Right renal cortex interstitium (tissue), 3 donors: ENCODE measurements around the gene ARFIP2. TPM values are rescaled to one million over a fixed set of nuclear protein-coding genes. Genes with fewer than 3 reads are reported as not detected.

Source experiments
- DNase-seq, 3 donors: peaks; one replicate each; pipeline ENCODE4 v3.0.0-alpha.2; 2013; ENCODE audit warnings: low read depth in 3 of 3, low spot score in 2 of 3
- polyA plus RNA-seq, 3 donors: library from polyadenylated mRNA; unstranded; fragments of 120-200 nt; gene quantifications; one replicate each; pipeline ENCODE4 v1.2.1, GENCODE V29; 2013; ENCODE audit not compliant: insufficient read length in 3 of 3

The ARFIP2 gene
- polyA plus RNA-seq, 3 donors = 64.8 to 67.5 (median 66.2) TPM

DNA sequence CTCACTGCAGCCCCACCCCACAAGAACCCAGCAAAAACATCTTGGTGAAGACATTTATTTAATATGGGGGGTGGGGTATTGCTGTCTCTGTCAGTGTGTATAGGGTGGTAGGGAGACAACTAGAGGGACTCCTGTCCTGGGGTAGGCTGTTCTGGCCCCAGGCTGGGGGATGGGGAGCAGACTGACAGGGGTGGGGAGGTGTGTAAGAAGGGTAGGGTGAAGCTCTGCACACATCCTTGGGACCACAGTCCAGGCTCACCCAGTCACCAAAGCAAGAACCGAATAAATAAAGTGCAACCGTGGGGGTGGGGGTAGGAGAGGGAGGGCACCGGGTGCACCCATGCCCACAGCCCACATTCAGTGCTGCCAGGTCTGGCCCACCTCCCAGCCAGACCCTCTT lies 32.6 kb downstream of the ARFIP2 start:
- DNase-seq = no peak

DNA sequence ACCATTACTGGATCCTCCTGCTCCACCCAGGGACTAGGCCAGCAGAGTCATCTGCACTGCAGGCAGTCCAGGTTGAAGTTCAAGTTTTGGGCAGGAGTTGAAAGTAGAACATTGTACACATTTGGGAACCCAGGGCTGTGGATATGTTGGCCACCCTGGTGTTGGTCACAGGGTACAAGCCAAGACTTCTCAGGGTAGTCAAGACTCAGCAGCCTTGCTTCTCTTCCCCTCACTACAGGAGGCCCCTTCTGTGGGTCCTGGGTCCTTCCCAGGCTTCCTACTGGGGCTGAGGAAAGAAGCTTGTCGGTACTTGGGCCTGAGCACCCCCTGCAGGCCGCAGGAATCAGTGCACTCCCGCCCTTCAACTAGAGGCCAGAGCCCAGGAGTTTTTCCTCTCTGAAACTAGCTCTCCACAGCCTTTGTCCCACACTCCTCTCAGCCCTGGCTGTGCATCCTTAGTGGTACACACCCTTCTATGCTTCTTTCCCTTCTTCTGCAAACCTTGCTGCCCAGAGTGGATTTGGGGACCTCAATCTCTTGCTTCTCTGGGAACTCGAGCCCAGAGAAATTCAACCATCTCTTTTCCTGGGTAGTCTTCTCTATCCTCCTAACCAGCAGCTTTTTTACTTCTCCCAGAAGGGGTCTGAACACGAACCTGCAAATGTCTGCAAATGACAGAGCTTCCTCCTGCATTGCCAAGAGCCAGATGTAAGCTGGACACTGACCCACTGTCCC lies 37.7 kb downstream of the ARFIP2 start:
- no peak for DNase-seq

DNA sequence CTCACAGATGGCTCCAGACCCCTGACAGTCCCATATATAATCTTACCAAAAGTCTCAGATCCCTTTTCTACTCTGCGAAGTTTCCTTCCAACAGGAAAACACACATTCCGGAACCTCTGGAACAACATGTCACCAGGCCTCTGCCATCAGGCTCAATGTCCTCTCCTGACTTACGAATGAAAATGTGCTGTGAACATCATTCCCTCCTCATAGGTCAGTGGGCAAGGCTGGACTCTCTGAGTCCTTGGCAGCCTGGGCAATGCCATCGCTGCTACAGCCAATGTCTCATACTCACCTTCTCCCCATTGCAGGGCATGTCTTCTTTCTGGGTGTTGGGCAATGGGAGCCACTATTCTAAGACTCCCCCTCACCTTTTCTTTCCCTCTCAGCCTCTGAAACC lies 38.7 kb downstream of the ARFIP2 start:
- no peak for DNase-seq

DNA sequence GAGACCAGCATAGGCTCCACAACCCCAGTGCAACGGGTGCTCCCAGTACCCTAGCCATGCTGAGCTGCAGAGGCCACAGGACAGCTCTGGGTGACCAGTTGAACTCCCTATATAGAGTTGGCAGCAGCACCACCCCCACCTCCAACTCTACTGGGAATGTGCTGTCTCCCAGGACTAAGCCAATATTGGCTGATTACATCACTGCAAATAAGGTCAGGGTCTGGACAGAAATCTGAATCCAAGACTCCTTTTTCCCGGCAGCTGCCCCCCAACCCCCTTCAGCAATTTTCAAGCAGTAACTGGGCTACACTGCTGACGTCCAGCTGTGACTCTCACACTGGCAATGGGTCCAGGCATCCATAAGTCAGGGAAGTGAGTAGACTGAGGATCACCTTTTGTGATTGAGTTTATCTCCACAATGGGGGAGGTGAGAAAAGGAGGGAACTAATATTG lies 40.2 kb downstream of the ARFIP2 start, which contains the start of gene HPX:
Gene HPX (minus strand): TSS at position 82 of the 453 bp plus-strand sequence. CDS start 24 bp downstream, at position 58.
- DNase-seq = no peak

DNA sequence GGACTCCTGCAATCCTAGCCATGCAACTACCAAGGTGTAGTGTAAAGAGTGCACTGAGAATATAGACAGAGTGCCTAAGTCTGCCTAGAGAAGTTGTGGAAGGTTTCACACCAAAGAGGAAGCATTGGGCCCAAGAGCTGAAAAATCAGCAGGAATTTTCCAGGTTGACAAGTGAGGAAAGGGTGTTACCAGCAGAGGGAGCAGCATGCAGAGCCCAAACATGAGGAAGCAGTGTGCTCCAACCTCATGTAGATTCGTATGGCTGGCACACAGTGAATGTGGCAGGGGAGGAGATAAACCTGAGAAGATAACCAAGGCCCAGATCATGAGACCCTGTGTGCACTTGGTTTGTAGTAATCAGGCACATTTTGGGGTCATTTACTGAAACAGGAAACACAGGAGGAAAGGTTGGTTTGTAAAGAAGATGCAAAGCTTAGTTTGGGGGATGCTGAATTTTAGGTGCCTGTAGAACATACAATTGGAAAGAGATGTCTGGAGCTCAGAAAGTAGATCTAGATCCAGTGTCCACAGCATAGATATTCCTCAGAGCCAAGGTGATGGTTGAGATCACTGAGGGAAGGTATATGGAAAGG lies 42.1 kb downstream of the ARFIP2 start:
- DNase-seq = no peak

DNA sequence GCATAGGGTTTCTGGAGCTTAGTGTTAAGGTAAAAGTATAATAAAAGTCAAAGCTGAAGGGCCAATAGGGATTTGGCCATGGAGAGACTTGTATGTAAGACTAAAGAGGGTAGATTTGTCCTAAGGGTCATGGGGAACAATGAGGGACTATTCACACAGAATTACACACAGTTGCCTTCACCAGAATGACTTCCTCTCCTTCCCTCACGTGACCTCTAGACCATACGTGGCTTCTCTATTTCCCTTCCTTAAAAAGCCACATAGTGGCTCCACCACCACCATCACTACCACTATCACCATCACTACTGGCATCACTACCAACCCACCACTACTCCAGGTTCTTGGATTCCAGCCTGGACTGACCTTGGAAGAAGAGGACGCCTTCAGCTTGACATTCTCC lies 43.1 kb downstream of the ARFIP2 start:
- DNase-seq = no peak

DNA sequence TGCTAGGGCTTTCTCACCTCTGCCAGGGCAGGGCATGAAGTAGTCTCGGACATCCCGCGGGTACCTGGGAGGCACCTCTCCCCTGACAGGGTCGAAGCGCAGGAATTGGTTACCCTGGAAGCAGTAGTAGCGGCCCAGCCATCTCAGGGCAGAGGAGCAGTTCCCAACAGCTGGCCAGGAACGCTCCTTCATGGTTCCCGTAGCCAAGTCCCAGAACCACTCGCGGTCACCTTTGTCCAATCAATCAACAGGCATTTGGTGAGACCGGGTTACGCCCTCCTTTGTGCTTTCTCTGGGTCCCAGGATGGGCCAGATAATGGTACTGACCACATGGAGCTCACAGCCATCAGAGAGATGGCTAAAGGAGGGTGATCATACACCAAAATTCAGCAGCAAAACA lies 43.7 kb downstream of the ARFIP2 start:
- no peak for DNase-seq

DNA sequence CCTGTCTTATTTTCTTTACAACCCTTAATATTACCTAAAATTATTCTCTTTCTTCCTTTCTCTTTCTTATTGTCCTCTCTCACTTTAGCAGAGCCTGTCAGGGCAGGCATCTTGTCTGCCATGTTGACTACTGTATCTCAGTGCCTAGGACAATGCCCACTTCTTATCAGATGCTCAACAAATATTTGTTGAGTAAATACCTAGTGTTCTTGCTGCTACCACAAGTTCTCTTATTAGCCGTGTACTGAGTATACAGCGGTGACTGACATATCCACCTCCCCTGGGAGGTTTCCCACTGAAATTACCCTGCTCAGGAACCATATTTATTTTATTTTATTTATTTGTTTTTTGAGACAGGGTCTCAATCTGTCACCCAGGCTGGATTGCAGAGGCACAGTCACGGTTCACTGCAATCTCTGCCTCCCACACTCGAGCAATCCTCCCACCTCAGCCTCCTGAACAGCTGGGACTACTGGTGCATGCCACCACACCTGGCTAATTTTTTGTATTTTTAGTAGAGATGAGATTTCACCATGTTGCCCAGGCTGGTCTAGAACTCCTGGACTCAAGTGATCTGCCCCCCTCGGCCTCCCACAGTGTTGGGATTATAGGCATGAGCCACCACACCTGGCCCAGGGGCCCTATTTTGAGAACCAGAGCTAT lies 47.0 kb downstream of the ARFIP2 start:
- DNase-seq = no peak

DNA sequence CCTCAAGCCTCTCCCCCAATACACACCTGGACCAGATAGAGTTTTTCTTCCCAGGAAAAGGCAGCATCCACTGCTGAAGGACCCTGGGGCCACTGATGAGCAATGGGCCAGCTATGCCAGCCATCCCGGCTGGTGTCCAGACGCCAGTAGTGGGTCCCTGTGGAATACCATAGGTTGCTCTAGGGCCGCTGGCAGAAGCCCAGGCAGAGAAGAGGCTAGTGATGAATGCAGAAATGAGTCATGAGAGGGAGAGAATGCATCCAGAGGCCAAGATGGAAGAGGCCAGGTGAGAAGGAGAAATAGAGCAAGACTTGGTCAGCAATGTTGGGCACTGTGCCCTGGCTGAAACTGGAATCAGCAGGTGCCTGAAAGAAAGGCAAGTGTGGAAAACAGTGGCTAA lies 49.3 kb downstream of the ARFIP2 start:
- DNase-seq = no peak

DNA sequence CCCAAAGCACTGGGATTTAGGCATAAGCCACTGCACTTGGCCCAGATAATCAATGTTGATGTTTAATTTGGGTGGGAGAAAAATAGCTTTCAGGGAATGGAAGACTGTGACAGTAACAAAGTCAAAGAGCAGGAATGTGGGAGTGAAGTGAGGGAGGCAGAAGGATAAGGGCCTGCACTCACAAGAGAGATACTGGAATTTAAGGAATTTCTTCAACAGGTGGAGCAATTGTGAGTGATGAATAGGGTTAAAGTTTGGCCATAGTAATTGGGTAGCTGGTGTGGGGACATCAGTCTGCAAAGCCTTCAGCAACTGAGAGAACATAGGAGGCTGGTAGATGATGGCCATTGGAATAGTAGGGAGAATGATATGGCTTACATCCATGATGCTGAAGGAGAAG lies 53.6 kb downstream of the ARFIP2 start:
- no peak for DNase-seq

Other genes starting within 250 kb of the ARFIP2 start
- 10 to 100 TPM; 35.4 to 45.6 (median 38.1) TPM for gene FHIP1B, start 246.7 kb downstream of the ARFIP2 start, polyA plus RNA-seq
- gene CNGA4, start 242.2 kb downstream of the ARFIP2 start, polyA plus RNA-seq = under 1 TPM; 0.08 to 0.14 (median 0.11) TPM
- under 1 TPM; 0.47 to 0.72 (median 0.61) TPM for gene CCKBR, start 221.5 kb downstream of the ARFIP2 start, polyA plus RNA-seq
- gene CAVIN3, start 160.8 kb downstream of the ARFIP2 start, polyA plus RNA-seq = 10 to 100 TPM in 2 of 3 donors, 1 to 10 TPM in 1; 9.5 to 15.3 (median 10.9) TPM
- 10 to 100 TPM; 31.0 to 32.3 (median 32.1) TPM for gene SMPD1, start 90.9 kb downstream of the ARFIP2 start, polyA plus RNA-seq
- gene APBB1, start 62.2 kb downstream of the ARFIP2 start, polyA plus RNA-seq = 10 to 100 TPM; 51.9 to 56.5 (median 52.5) TPM
- 1 to 10 TPM; 1.6 to 2.2 (median 2.2) TPM for gene HPX, start 40.3 kb downstream of the ARFIP2 start, polyA plus RNA-seq
- 10 to 100 TPM; 16.1 to 19.3 (median 17.0) TPM for gene TRIM3, start 7.4 kb downstream of the ARFIP2 start, polyA plus RNA-seq
- 10 to 100 TPM; 38.3 to 42.4 (median 38.7) TPM for gene TIMM10B, start 170 bp upstream of the ARFIP2 start, polyA plus RNA-seq
- 1 to 10 TPM; 5.8 to 6.3 (median 6.2) TPM for gene DNHD1, start 15.9 kb upstream of the ARFIP2 start, polyA plus RNA-seq
- 10 to 100 TPM; 21.3 to 22.6 (median 21.6) TPM for gene RRP8, start 122.3 kb upstream of the ARFIP2 start, polyA plus RNA-seq
- 100 to 1,000 TPM; 144 to 167 (median 159) TPM for gene ILK, start 122.4 kb upstream of the ARFIP2 start, polyA plus RNA-seq
- 10 to 100 TPM; 66.4 to 92.9 (median 91.4) TPM for gene TAF10, start 130.9 kb upstream of the ARFIP2 start, polyA plus RNA-seq
- 100 to 1,000 TPM; 111 to 131 (median 118) TPM for gene TPP1, start 138.1 kb upstream of the ARFIP2 start, polyA plus RNA-seq
- 10 to 100 TPM; 27.8 to 31.1 (median 30.3) TPM for gene DCHS1, start 174.5 kb upstream of the ARFIP2 start, polyA plus RNA-seq
- gene MRPL17, start 202.0 kb upstream of the ARFIP2 start, polyA plus RNA-seq = 10 to 100 TPM; 68.3 to 81.6 (median 68.3) TPM